NB4 (cell line): ENCODE measurements around the gene ADRA2A.

ENCODE experiments used
- POLR2A ChIP-seq: IDR thresholded peaks from 2 replicates; pipeline ENCODE4 v1.6.1; 2011; ENCODE audit warnings: mild to moderate bottlenecking; ENCODE audit not compliant: insufficient read length; ENCODE audit errors: extremely low read depth
- TF ChIP-seq, protein P1 (sequence below): IDR thresholded peaks from one replicate; pipeline ENCODE4 v1.5.1; 2012; ENCODE audit warnings: low read depth, low read length
- TF ChIP-seq, protein P2 (sequence below): IDR thresholded peaks from 2 replicates; pipeline ENCODE4 v1.6.1; 2011; ENCODE audit warnings: low read depth, low read length

GRCh38 chr10:111093741-111094380 lies 17.0 kb downstream of the ADRA2A start:
- TF ChIP-seq, protein P1, sequence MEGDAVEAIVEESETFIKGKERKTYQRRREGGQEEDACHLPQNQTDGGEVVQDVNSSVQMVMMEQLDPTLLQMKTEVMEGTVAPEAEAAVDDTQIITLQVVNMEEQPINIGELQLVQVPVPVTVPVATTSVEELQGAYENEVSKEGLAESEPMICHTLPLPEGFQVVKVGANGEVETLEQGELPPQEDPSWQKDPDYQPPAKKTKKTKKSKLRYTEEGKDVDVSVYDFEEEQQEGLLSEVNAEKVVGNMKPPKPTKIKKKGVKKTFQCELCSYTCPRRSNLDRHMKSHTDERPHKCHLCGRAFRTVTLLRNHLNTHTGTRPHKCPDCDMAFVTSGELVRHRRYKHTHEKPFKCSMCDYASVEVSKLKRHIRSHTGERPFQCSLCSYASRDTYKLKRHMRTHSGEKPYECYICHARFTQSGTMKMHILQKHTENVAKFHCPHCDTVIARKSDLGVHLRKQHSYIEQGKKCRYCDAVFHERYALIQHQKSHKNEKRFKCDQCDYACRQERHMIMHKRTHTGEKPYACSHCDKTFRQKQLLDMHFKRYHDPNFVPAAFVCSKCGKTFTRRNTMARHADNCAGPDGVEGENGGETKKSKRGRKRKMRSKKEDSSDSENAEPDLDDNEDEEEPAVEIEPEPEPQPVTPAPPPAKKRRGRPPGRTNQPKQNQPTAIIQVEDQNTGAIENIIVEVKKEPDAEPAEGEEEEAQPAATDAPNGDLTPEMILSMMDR, result no peak
- TF ChIP-seq POLR2A, result no peak
- TF ChIP-seq, protein P2, sequence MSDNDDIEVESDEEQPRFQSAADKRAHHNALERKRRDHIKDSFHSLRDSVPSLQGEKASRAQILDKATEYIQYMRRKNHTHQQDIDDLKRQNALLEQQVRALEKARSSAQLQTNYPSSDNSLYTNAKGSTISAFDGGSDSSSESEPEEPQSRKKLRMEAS, result no peak
